Activated CD4-positive, alpha-beta T cell treated with anti-CD3 and anti-CD28 coated beads, Interleukin-2, amount 10 ng/mL, durations not matched to agents 7 days and 5 days (primary cell): Measurements from ENCODE around the gene C22orf23. TPM values are rescaled to one million over a fixed set of nuclear protein-coding genes. Genes with fewer than 3 reads are reported as not detected.

Experiments
- CTCF ChIA-PET: fragments of 350-600 bp; sonication (Branson Sonifier 250); formaldehyde crosslinking; loops from one replicate; lab custom pipeline; 2021; ENCODE audit warnings: antibody characterized with exemption; lab: Charles Lee
- POLR2A ChIA-PET: fragments of 350-600 bp; sonication (Branson Sonifier 250); formaldehyde crosslinking; loops from one replicate; lab custom pipeline; 2021; ENCODE audit warnings: antibody characterized with exemption; lab: Charles Lee
- DNase-seq: peaks from one replicate; pipeline ENCODE4 v3.0.0-alpha.2; 2020
- H3K27ac Mint-ChIP-seq: one replicate; pipeline ENCODE4 v1.8.0; 2021; ENCODE audit warnings: mild to moderate bottlenecking, moderate library complexity, mixed read lengths
- H3K27me3 Mint-ChIP-seq: one replicate; pipeline ENCODE4 v1.8.0; 2021; ENCODE audit warnings: mixed read lengths
- H3K36me3 Mint-ChIP-seq: one replicate; pipeline ENCODE4 v1.8.0; 2021; ENCODE audit warnings: low read depth, mixed read lengths
- H3K4me1 Mint-ChIP-seq: one replicate; pipeline ENCODE4 v1.8.0; 2021; ENCODE audit warnings: mixed read lengths
- H3K4me3 Mint-ChIP-seq: one replicate; pipeline ENCODE4 v1.8.0; 2021; ENCODE audit warnings: mild to moderate bottlenecking, moderate library complexity, mixed read lengths
- H3K9me3 Mint-ChIP-seq: one replicate; pipeline ENCODE4 v1.8.0; 2021; ENCODE audit warnings: mixed read lengths
- total RNA-seq, 2 experiments: library from RNA; stranded (reverse); gene quantifications; one replicate each; pipeline ENCODE4 v1.2.3, GENCODE V29; 2021

C22orf23 gene
- total RNA-seq, 2 experiments from 2014 or later, result 0.23 TPM; not detected in 1

- Mint-ChIP-seq H3K4me1 (peaks cover 1% of the 10 kb centered on the region), H3K36me3 (peaks cover 4% of the 10 kb centered on the region), H3K4me3 (no peak overlapping the region), H3K27ac (no peak overlapping the region), H3K9me3 (no peaks in the 10 kb centered on the region), H3K27me3 (no peaks in the 10 kb centered on the region)
- POLR2A ChIA-PET, result no interaction called here
- CTCF ChIA-PET, result interaction anchor here (0.6 to 1.2 kb wide), 3 partner anchors 62 to 269 kb away, joined by 3 read pairs; no protein-coding TSS in a partner anchor
- DNase-seq, result no peak
These were observed 12.6 kb downstream of the C22orf23 start for GRCh38 chr22:37940698-37941376.

- H3K27me3 Mint-ChIP-seq, result no peaks in the 10 kb centered on the region
- peak; percentile 86 for DNase-seq
- CTCF ChIA-PET, result interaction anchor here (0.6 to 1.0 kb wide), 10 partner anchors 9 to 323 kb away, joined by 3 to 6 read pairs (median 4); no protein-coding TSS in a partner anchor
- POLR2A ChIA-PET, result no interaction called here
- H3K4me1 Mint-ChIP-seq, result peaks cover 18% of the 10 kb centered on the region
- H3K27ac Mint-ChIP-seq, result peak overlapping the region; percentile 63
- peaks cover 4% of the 10 kb centered on the region for H3K36me3 Mint-ChIP-seq
- no peak overlapping the region for H3K4me3 Mint-ChIP-seq
- no peaks in the 10 kb centered on the region for H3K9me3 Mint-ChIP-seq
These were observed 19.6 kb downstream of the C22orf23 start for GRCh38 chr22:37933711-37934376.

GRCh38 chr22:37932821-37933578, 20.4 kb downstream of the C22orf23 start:
- H3K27me3 Mint-ChIP-seq, result no peaks in the 10 kb centered on the region
- peaks cover 6% of the 10 kb centered on the region for H3K36me3 Mint-ChIP-seq
- POLR2A ChIA-PET, result no interaction called here
- no peak overlapping the region for H3K4me3 Mint-ChIP-seq
- CTCF ChIA-PET, result interaction anchor here (0.9 kb wide), 1 partner anchor 83 kb away, joined by 4 read pairs; no protein-coding TSS in a partner anchor
- H3K4me1 Mint-ChIP-seq, result peaks cover 18% of the 10 kb centered on the region
- H3K9me3 Mint-ChIP-seq, result no peaks in the 10 kb centered on the region
- DNase-seq, result no peak
- H3K27ac Mint-ChIP-seq, result no peak overlapping the region

GRCh38 chr22:37932401-37932800, 21.0 kb downstream of the C22orf23 start:
- POLR2A ChIA-PET, result no interaction called here

GRCh38 chr22:37931893-37932389, 21.5 kb downstream of the C22orf23 start:
- ChIA-PET POLR2A (interaction anchor here (0.6 kb wide), 1 partner anchor 66 kb away, joined by 3 read pairs; no protein-coding TSS in a partner anchor), CTCF (interaction anchor here (0.8 to 1.6 kb wide), 6 partner anchors 16 to 116 kb away, joined by 3 to 5 read pairs (median 4); partner anchors contain the start of gene MICALL1)
- Mint-ChIP-seq H3K4me1 (peaks cover 18% of the 10 kb centered on the region), H3K27ac (no peak overlapping the region), H3K36me3 (peaks cover 10% of the 10 kb centered on the region), H3K9me3 (no peaks in the 10 kb centered on the region), H3K4me3 (no peak overlapping the region), H3K27me3 (no peaks in the 10 kb centered on the region)
- no peak for DNase-seq

More at GRCh38 chr22:37932401-37932800, 21.0 kb downstream of the C22orf23 start:
- Mint-ChIP-seq H3K36me3 (peaks cover 10% of the 10 kb centered on the region), H3K27ac (no peak overlapping the region), H3K4me3 (no peak overlapping the region), H3K9me3 (no peaks in the 10 kb centered on the region), H3K4me1 (peaks cover 18% of the 10 kb centered on the region), H3K27me3 (no peaks in the 10 kb centered on the region)
- no peak for DNase-seq
- CTCF ChIA-PET, result interaction anchor here (0.8 to 1.4 kb wide), 3 partner anchors 16 to 82 kb away, joined by 3 to 4 read pairs (median 3); no protein-coding TSS in a partner anchor

GRCh38 chr22:37930952-37931440, 22.4 kb downstream of the C22orf23 start:
- Mint-ChIP-seq H3K9me3 (no peaks in the 10 kb centered on the region), H3K27me3 (no peaks in the 10 kb centered on the region), H3K27ac (peak overlapping the region; percentile 26), H3K4me3 (no peak overlapping the region), H3K4me1 (peaks cover 18% of the 10 kb centered on the region), H3K36me3 (peaks cover 8% of the 10 kb centered on the region)
- DNase-seq, result no peak
- POLR2A ChIA-PET, result no interaction called here
- CTCF ChIA-PET, result interaction anchor here (0.6 to 1.6 kb wide), 6 partner anchors 17 to 115 kb away, joined by 3 to 5 read pairs (median 3); partner anchors contain the start of gene MICALL1

- no peak overlapping the region for H3K27ac Mint-ChIP-seq
- CTCF ChIA-PET, result interaction anchor here (0.6 to 1.6 kb wide), 4 partner anchors 24 to 114 kb away, joined by 3 to 5 read pairs (median 4); partner anchors contain the start of gene MICALL1
- peaks cover 18% of the 10 kb centered on the region for H3K4me1 Mint-ChIP-seq
- no peak overlapping the region for H3K4me3 Mint-ChIP-seq
- no peaks in the 10 kb centered on the region for H3K27me3 Mint-ChIP-seq
- no peaks in the 10 kb centered on the region for H3K9me3 Mint-ChIP-seq
- H3K36me3 Mint-ChIP-seq, result peaks cover 8% of the 10 kb centered on the region
- POLR2A ChIA-PET, result no interaction called here
- DNase-seq, result peak; percentile 33
These were observed 23.0 kb downstream of the C22orf23 start for GRCh38 chr22:37930270-37930951.

GRCh38 chr22:37929390-37929789, 24.0 kb downstream of the C22orf23 start:
- peaks cover 8% of the 10 kb centered on the region for H3K36me3 Mint-ChIP-seq
- peak overlapping the region; percentile 3 for H3K27ac Mint-ChIP-seq
- no peak for DNase-seq
- H3K4me3 Mint-ChIP-seq, result no peak overlapping the region
- POLR2A ChIA-PET, result no interaction called here
- H3K4me1 Mint-ChIP-seq, result peaks cover 18% of the 10 kb centered on the region
- CTCF ChIA-PET, result interaction anchor here (1.1 kb wide), 1 partner anchor 111 kb away, joined by 3 read pairs; no protein-coding TSS in a partner anchor
- H3K27me3 Mint-ChIP-seq, result no peaks in the 10 kb centered on the region
- H3K9me3 Mint-ChIP-seq, result no peaks in the 10 kb centered on the region

- no peaks in the 10 kb centered on the region for H3K27me3 Mint-ChIP-seq
- peaks cover 8% of the 10 kb centered on the region for H3K36me3 Mint-ChIP-seq
- ChIA-PET CTCF (interaction anchor here (1.2 to 1.6 kb wide), 2 partner anchors 12 to 38 kb away, joined by 3 to 4 read pairs; no protein-coding TSS in a partner anchor), POLR2A (no interaction called here)
- H3K4me3 Mint-ChIP-seq, result no peak overlapping the region
- no peak for DNase-seq
- peaks cover 5% of the 10 kb centered on the region for H3K4me1 Mint-ChIP-seq
- H3K9me3 Mint-ChIP-seq, result no peaks in the 10 kb centered on the region
- no peak overlapping the region for H3K27ac Mint-ChIP-seq
These were observed 25.8 kb downstream of the C22orf23 start for GRCh38 chr22:37927637-37927936.

- no peak for DNase-seq
- Mint-ChIP-seq H3K27ac (no peak overlapping the region), H3K4me1 (peaks cover 5% of the 10 kb centered on the region), H3K27me3 (no peaks in the 10 kb centered on the region), H3K4me3 (no peak overlapping the region), H3K9me3 (no peaks in the 10 kb centered on the region), H3K36me3 (peaks cover 8% of the 10 kb centered on the region)
- ChIA-PET POLR2A (no interaction called here), CTCF (interaction anchor here (0.5 to 1.6 kb wide), 3 partner anchors 13 to 39 kb away, joined by 3 to 5 read pairs (median 4); no protein-coding TSS in a partner anchor)
These were observed 26.4 kb downstream of the C22orf23 start for GRCh38 chr22:37926771-37927636.

- DNase-seq, result no peak
- Mint-ChIP-seq H3K36me3 (peaks cover 10% of the 10 kb centered on the region), H3K27ac (no peak overlapping the region), H3K4me1 (peaks cover 5% of the 10 kb centered on the region), H3K9me3 (no peaks in the 10 kb centered on the region), H3K27me3 (no peaks in the 10 kb centered on the region), H3K4me3 (no peak overlapping the region)
- CTCF ChIA-PET, result interaction anchor here (0.5 to 1.6 kb wide), 2 partner anchors 19 to 39 kb away, joined by 3 to 5 read pairs; no protein-coding TSS in a partner anchor
- POLR2A ChIA-PET, result no interaction called here
These were observed 27.0 kb downstream of the C22orf23 start for GRCh38 chr22:37926358-37926757.
